NK-92 (cell line): ENCODE data around the gene AUP1.

Experiments used
- DNase-seq: peaks from one replicate; lab custom pipeline; 2025; ENCODE audit not compliant: unreplicated experiment; lab: John Stamatoyannopoulos, UW

Gene AUP1

GRCh38 chr2:74536166-74536950 is 6.9 kb upstream of the AUP1 start:
- DNase-seq, result no peak

DNA sequence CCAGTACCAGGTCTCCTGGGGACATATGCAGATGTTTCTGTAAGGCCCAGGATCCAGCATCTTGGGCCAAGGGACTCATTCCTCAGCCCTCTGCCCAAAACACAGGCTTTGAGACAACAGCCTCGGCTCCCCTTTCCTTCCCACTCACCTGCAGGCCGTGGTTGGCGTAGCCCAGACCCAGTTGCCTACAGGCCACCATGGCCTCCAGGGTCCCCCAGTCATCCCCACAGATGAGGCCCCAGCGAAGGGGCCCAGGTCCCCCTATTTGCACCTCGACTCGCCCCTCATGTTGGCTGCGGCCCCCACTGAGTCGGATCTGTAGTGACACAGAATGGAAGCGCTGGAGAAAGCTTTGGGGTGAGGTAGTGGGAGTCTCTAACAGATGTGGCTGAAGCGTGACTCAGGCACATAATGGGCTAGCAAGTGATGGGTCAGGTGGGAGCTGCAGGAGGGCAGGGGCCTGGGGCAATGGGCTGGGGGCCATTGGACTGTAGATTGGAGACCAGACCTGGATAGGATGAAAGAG is 6.0 kb upstream of the AUP1 start:
- DNase-seq, result no peak

GRCh38 chr2:74534411-74534810 is 4.9 kb upstream of the AUP1 start:
- DNase-seq, result no peak

GRCh38 chr2:74533464-74533863 is 4.0 kb upstream of the AUP1 start:
- no peak for DNase-seq

- DNase-seq, result no peak
Measured at GRCh38 chr2:74532222-74532621, 2.7 kb upstream of the AUP1 start.

GRCh38 chr2:74531666-74532065 is 2.2 kb upstream of the AUP1 start:
- DNase-seq, result no peak

DNA sequence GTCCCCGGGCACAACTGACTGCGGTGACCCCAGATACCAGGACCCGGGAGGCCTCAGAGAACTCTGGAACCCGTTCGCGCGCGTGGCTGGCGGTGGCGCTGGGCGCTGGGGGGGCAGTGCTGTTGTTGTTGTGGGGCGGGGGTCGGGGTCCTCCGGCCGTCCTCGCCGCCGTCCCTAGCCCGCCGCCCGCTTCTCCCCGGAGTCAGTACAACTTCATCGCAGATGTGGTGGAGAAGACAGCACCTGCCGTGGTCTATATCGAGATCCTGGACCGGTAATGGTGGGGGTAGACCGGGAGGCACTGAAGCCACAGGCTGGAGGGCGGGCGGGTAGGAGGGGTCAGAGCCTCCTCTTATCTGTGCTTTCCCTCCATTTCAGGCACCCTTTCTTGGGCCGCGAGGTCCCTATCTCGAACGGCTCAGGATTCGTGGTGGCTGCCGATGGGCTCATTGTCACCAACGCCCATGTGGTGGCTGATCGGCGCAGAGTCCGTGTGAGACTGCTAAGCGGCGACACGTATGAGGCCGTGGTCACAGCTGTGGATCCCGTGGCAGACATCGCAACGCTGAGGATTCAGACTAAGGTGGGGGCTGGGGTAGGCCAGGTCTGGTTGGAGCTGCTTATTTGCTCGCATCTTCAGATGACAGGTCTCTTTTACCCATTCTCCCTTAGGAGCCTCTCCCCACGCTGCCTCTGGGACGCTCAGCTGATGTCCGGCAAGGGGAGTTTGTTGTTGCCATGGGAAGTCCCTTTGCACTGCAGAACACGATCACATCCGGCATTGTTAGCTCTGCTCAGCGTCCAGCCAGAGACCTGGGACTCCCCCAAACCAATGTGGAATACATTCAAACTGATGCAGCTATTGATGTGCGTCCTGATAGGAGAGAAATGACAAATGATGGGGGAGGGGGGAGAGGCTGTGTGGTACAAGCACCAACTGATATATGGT is 1.0 kb upstream of the AUP1 start:
- DNase-seq, result no peak

- no peak for DNase-seq
Measured at GRCh38 chr2:74528600-74529356, 728 bp downstream of the AUP1 start.

DNA sequence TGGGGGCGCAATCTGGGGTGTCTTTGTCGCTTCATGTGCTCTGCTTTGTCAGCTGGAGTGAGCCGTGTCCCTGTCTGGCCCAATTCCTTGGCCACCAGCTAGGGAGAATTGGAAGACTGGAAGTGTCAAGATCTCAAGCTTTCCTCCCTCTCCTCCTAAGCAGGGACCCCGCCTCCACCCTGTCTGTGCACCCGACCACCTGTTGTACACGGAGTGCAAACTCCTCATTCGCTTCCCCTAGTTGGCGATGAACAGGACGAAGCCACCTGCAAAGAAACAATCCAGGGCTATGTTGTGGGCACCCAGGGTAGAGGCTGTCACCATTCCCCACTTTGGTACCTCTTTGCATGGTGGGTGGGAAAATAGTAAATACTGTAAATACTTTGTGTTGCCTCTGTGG is 1.8 kb downstream of the AUP1 start:
- no peak for DNase-seq

GRCh38 chr2:74526649-74527230 is 2.8 kb downstream of the AUP1 start:
- DNase-seq, result no peak

- no peak for DNase-seq
Measured at GRCh38 chr2:74525717-74526648, 3.5 kb downstream of the AUP1 start, which contains the start of gene DQX1. Gene DQX1 (minus strand): TSS chr2:74526231. CDS start chr2:74525729, 502 bp downstream.

- DNase-seq, result no peak
Measured at GRCh38 chr2:74524955-74525716, 4.4 kb downstream of the AUP1 start.

GRCh38 chr2:74524005-74524404 is 5.5 kb downstream of the AUP1 start:
- no peak for DNase-seq

- no peak for DNase-seq
Measured at GRCh38 chr2:74522516-74522915, 7.0 kb downstream of the AUP1 start.

GRCh38 chr2:74516650-74517049 is 12.9 kb downstream of the AUP1 start:
- no peak for DNase-seq

DNA sequence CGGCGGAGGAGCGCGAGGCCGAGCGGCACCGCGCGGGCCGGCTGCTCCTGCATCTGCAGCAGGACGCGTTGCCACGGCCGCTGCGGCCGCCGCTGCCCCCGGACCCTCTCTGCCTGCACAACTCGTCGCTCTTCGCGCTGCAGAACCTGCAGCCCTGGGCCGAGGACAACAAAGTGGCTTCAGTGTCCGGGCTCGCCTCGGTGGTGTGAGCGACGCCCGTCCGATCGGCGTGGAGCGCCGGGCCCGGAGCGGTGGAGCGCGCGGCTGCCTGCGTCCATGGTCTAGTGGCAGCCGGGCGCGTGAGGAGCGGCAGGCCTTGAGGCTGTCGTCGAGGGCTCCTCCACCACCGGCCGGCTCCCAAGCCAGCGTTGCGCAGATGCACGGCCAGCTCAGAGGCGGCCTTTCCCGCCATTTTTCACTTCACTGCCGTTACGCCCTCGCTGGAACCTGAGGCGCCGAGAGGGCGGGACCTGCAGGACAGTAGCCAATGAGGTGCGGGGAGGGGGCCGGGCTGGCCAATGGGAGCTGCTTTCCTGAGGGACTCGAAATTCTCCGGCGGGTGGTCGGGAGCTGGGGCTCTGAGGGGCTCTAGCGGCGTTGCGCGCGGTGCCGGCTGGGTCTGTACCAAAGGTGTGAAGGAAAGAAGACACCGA is 13.4 kb downstream of the AUP1 start:
- no peak for DNase-seq

- DNase-seq, result no peak
Measured at GRCh38 chr2:74515271-74515980, 14.1 kb downstream of the AUP1 start.
